HS-27A (cell line): ENCODE data around the gene ZNF48.

ENCODE experiments used
- DNase-seq: peaks from one replicate; pipeline ENCODE4 v3.0.0-alpha.2; 2012; ENCODE audit warnings: low read depth, missing footprints

The ZNF48 gene

DNA sequence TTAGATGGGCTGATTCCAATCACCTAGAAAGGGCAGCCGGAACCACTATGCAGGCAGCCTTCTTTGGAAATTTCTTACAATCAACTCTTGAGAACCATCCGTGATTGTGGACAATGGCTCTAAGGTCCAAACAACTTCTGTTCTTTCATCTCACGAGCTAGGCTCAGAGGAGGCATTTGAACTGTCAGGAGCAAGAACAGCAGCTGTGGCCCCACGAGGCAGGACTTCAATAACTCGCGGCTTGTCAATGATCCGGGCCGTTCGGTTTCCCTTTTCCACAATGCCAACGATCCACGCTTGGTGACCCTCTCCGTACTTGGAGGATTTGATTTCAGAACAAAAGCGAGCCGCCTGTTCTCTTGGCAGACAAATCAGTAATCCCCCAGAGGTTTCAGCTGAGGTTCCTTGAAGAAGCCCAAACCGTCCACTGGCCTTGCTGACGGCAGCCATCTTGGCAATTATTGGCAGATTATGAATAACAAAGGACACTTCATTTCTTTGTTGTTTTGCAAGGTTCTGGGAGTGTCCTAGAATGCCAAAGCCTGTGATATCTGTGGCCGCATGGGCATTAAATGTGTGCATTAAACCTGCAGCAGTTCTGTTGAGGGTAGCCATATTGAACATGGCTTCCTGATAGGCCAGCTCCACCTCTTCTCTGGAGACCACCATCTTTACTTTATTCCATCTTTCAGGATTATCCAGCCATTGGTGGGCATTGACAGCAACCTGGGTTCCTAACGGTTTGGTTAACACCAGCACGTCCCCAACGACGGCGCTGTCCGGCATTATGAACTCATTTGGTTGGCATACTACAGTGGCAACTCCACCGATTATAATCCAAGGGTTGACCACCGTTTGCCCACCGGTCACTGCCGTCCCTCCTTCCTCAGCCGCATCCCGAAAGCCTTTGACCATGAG lies 49.3 kb downstream of the ZNF48 start:
- no peak for DNase-seq

DNA sequence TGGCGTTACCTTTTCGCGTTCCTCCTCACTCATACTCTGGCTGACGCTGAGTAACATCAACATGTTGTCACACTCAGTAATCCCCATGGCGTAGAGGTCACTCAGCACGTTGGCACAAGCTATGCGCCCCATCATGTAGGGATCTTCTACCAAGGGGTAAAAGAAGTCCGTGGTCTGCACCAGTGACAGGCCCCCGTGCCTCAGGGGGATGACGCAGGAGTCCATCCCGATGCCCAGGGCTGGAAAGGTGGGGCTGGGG lies 49.9 kb downstream of the ZNF48 start:
- no peak for DNase-seq

DNA sequence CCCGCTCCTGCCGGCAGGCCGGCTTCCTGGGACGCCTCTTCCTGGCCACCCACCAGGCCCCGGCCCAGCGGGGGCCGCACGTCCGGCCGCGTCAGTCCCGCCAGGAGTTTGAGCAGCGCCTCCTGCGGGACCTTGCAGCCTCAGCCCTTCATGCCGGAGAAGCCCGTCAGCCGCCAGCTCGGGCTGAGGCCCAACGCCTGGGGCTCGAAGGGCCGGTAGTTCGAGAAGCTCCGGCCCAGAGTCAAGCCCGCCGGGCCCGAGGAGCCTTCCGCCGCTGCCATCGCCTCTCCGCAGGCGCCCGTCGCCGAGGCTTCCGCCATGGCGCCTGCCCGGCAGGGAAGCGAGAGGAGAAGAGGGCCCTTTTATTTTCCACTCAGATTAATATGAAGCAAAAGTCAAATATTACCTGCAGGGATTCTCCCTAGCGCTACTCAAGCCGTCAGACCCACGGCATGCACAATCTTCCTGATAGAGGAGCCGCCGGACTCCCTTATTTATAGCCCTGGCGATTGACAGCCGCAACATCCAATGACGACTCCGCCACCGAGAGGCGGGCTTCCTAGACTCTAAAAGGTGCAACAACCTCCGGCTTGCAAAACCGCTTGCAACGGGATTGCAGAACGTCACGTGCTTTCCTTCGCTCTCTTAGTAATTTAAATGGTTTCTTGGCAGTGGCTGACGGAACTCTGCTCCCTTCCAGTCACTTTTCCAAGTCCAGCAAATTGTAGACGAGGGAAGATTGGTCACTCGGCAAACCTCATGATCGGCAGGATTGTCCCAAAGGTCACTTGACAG lies 50.4 kb downstream of the ZNF48 start, which contains the start of gene SEPHS2:
Gene SEPHS2 (minus strand): TSS at position 467 of the 795 bp plus-strand sequence. CDS start 147 bp downstream, at position 320.
- peak; percentile 86 for DNase-seq

DNA sequence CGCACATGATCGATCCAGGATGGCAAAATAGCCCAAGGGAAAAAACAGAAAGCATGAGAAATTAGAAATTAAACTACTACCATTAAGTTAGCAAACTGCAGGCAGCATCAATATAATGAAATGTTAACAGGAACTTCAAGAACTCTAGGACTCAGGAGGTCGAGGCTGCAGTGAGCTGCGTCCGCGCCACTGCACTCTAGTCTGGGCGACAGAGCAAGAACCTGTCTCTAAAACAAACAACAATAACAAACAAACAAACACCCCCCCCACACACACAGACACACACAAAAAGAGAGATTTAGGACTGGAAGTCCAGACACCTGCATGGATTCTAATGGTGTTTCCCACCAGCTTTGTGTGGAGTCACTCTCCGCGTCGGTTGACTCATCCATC lies 51.0 kb downstream of the ZNF48 start:
- no peak for DNase-seq

DNA sequence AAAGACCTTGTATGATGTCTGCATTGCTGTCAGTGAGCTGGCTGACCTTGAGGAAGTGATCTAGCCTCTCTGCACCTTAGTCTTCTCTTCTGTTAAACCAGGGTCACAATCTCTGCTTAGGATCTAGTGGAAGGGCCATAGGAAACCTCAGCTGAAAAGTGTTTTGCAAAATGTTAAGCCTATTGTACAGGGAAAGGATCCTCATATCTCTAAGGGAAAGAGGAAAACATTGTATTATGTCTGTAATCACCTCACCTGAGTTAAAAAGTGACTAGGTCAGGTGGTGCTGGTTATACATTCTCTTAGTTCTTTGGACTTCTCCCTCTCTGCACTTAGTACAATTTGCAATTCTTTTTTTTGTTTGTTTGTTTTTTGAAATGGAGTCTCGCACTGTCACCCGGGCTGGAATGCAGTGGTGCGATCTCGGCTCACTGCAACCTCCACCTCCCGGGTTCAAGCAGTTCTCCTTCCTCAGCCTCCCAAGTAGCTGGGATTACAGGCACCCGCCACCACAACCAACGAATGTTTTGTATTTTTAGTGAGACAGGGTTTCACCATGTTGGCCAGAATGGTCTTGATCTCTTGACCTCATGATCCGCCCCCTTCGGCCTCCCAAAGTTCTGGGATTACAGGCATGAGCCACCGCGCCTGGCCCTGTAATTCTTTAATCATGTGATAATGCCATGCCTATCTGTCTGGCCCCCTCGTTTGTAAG lies 52.4 kb downstream of the ZNF48 start:
- DNase-seq, result no peak

DNA sequence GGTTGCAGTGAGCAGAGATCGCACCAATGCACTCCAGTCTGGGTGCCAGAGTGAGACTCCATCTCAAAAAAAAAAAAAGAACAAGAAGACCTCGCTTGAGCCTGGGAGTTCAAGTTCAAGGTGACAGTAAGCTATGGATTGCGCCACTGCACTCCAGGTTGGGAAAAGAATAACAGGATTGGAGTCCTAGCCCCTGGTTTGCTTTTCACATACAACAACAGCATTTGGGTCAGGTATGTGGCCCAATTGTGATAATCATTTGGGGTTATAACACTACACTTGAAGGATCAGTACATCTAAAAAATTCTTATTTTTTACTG lies 53.9 kb downstream of the ZNF48 start:
- no peak for DNase-seq
